GM12873 (cell line): ENCODE results near the gene HNF4A.

Experiments
- CTCF ChIP-seq: IDR thresholded peaks from 2 replicates; pipeline ENCODE4 v1.5.1; 2012; ENCODE audit warnings: low read depth, mild to moderate bottlenecking, moderate library complexity, low read length, control low read depth; ENCODE audit not compliant: insufficient read depth; ENCODE audit errors: missing control alignments

Gene HNF4A

GRCh38 chr20:44448753-44449546 is 93.5 kb downstream of the HNF4A start:
- TF ChIP-seq CTCF, result peak; percentile 63

DNA sequence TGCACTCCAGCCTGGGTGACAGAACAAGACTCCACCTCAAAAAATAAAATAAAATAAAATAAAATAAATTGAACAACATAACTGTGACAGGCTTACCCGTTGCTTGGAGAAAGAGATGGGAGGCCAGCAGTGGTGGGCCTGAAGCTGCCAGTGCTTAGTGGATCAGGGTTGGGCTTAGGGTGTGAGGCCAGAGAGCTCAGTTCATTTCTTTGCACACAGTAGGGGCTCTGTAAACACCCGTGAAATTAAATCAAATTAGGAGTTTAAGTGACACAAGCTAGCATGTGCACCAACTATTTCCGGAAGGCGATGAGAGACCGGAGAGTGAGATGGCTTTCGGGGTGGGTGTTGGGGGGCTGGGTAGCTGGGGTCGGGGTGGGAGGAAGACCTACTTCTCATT is 94.4 kb downstream of the HNF4A start:
- no peak for TF ChIP-seq CTCF

GRCh38 chr20:44450281-44450889 is 94.9 kb downstream of the HNF4A start:
- TF ChIP-seq CTCF, result no peak

DNA sequence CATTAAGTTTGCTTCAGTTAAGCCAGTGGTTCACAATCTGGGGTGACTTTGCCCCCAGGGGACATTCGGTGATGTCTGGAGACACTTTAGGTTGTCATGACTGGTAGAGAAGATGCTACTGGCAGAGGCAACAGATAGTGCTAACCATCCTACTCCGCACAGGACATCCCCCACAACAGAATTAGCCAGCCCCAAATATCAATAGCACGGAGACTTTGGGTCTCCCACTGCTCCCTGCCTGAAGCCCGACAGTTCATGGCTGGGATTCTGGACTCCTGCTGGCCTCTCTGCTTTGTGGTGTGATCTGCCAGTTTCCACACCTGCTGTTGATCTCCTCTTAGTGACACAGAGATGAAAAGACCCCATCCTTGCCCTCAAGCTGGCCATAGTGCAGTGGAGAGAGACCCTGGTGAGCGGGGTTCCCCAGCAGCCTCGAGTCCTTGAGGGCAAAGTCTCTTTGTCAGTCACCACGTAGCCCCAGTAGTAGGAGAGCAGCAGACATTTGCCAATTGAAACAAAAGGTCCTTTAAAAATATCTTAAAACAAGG is 95.5 kb downstream of the HNF4A start:
- no peak for TF ChIP-seq CTCF

DNA sequence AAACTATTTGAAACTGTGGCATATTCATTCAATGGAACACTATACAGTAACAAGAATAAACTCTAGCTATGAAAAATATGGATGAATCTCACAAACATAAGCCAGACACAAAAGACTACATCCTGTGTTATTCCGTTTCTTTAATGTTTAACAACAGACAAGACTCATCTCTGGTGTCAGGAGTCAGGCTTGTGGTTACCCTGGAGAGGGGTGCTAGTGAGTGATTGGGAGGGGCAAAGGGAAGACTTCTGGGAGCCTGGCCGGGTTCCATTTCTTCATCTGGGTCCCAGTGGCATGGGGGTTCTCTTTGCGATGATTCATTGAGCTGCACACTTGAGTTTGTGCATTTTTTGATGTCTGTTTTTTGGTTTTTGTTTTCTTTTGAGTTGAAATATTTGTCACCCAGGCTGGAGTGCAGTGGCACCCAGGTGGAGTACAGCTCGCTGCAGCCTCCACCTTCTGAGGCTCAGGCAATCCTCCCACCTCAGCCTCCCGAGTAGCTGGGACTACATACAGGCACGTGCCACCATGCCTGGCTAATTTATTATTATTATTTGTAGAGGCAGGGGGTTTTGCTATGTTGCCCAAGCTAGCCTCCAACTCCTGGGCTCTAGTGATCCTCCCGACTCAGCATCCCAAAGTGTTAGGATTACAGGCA is 98.9 kb downstream of the HNF4A start:
- no peak for TF ChIP-seq CTCF

DNA sequence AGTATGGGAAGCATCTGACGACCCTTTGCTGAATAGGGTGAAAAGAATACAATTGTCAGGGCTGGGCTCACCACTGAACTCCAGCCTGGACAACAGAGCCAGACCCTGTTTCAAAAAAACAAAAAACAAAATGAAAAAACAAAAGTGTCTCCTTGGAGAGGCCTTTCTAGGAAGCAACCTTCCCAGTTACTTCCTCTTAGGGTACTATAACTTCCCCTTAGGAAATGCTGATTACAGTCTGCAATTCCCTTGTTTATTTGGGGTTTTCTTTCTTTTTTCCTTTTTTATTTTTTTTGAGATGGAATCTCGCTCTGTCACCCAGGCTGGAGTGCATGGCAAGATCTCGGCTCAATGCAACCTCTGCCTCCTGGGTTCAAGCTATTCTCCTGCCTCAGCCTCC is 99.6 kb downstream of the HNF4A start:
- TF ChIP-seq CTCF, result no peak

- TF ChIP-seq CTCF, result no peak
These were observed 101.1 kb downstream of the HNF4A start for GRCh38 chr20:44456611-44457010.
